ENCODE measurements around the gene AP2B1. TPM values are rescaled to one million over a fixed set of nuclear protein-coding genes. Genes with fewer than 3 reads are reported as not detected.

AP2B1 gene
- total RNA-seq, 1 donor from 2014 or later = 330 TPM

DNA sequence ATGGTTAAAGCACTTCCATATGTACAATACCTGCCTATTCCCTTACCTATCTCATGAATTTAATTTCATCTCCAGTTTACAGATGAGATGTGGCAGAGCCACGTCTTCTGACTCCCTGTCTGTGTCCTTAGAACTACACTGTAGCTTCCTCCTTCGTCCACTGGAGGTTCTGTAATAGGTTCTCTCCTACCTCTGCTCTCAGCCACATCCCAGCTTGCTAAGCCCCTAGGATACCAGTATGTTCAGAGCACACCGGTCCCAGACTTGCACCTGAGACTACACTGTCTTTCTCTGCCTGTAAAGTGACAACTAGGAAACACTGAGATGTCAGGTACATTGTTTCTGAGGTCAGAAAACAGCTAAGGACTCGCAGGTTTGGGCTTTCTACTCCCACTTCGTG, 140.5 kb downstream of the AP2B1 start:
- Mint-ChIP-seq H3K27ac (ENCODE audit: unreplicated experiment) (no peak overlapping the region), H3K9me3 (ENCODE audit: unreplicated experiment) (no peaks in the 10 kb centered on the region), H3K27me3 (ENCODE audit: unreplicated experiment) (peaks cover 5% of the 10 kb centered on the region), H3K4me3 (ENCODE audit: unreplicated experiment) (peak overlapping the region; percentile 15), H3K36me3 (ENCODE audit: low read depth, unreplicated experiment) (peaks cover 24% of the 10 kb centered on the region), H3K4me1 (ENCODE audit: unreplicated experiment) (peaks cover 9% of the 10 kb centered on the region)
- no peak for DNase-seq (ENCODE audit: low spot score)
- TF ChIP-seq CTCF (IDR thresholded peaks at IDR 0.05; ENCODE audit: unreplicated experiment) = no peak

GRCh38 chr17:35728551-35728950, 141.4 kb downstream of the AP2B1 start:
- H3K27ac Mint-ChIP-seq (ENCODE audit: unreplicated experiment) = no peak overlapping the region
- DNase-seq (ENCODE audit: low spot score) = no peak
- no peak for TF ChIP-seq CTCF (IDR thresholded peaks at IDR 0.05; ENCODE audit: unreplicated experiment)
- H3K4me3 Mint-ChIP-seq (ENCODE audit: unreplicated experiment) = no peak overlapping the region
- peaks cover 5% of the 10 kb centered on the region for H3K27me3 Mint-ChIP-seq (ENCODE audit: unreplicated experiment)
- peaks cover 22% of the 10 kb centered on the region for H3K36me3 Mint-ChIP-seq (ENCODE audit: low read depth, unreplicated experiment)
- H3K4me1 Mint-ChIP-seq (ENCODE audit: unreplicated experiment) = peaks cover 9% of the 10 kb centered on the region
- H3K9me3 Mint-ChIP-seq (ENCODE audit: unreplicated experiment) = no peaks in the 10 kb centered on the region

- H3K4me3 Mint-ChIP-seq (ENCODE audit: unreplicated experiment) = no peak overlapping the region
- H3K27ac Mint-ChIP-seq (ENCODE audit: unreplicated experiment) = no peak overlapping the region
- peaks cover 9% of the 10 kb centered on the region for H3K4me1 Mint-ChIP-seq (ENCODE audit: unreplicated experiment)
- peaks cover 14% of the 10 kb centered on the region for H3K36me3 Mint-ChIP-seq (ENCODE audit: low read depth, unreplicated experiment)
- DNase-seq (ENCODE audit: low spot score) = no peak
- H3K27me3 Mint-ChIP-seq (ENCODE audit: unreplicated experiment) = peaks cover 10% of the 10 kb centered on the region
- no peak for TF ChIP-seq CTCF (IDR thresholded peaks at IDR 0.05; ENCODE audit: unreplicated experiment)
- no peaks in the 10 kb centered on the region for H3K9me3 Mint-ChIP-seq (ENCODE audit: unreplicated experiment)
Measured at GRCh38 chr17:35729405-35729833, 142.3 kb downstream of the AP2B1 start.

DNA sequence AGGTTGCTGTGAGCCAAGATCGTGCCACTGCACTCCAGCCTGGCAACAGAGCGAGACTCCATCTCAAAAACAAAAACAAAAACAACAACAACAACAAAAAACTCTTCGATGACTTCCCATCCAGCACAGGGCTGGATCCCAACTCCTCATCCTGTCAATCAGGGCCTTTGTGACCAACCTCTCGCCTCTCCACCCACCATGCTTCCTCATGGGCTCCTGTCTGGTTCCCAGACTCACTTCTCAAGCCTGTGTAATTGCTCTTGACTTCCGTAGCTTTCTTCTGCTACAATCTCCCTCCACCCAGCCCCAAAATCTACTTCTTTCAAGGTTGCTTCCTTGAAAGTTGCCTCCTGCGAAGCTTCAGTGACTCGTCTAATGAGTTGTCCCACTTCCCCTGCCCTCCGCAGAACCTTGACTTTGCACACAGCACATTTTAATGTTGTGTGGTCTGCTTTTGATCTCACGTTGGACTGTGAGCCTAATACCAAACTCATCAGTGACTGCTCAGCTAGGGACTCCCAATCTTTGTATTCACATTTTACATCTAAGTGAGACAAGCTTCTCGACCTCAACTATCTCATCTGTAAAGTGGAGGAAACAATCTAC, 143.4 kb downstream of the AP2B1 start:
- H3K9me3 Mint-ChIP-seq (ENCODE audit: unreplicated experiment) = no peaks in the 10 kb centered on the region
- peak overlapping the region; percentile 82 for H3K4me3 Mint-ChIP-seq (ENCODE audit: unreplicated experiment)
- H3K27me3 Mint-ChIP-seq (ENCODE audit: unreplicated experiment) = peaks cover 11% of the 10 kb centered on the region
- DNase-seq (ENCODE audit: low spot score) = no peak
- TF ChIP-seq CTCF (IDR thresholded peaks at IDR 0.05; ENCODE audit: unreplicated experiment) = no peak
- no peak overlapping the region for H3K27ac Mint-ChIP-seq (ENCODE audit: unreplicated experiment)
- H3K36me3 Mint-ChIP-seq (ENCODE audit: low read depth, unreplicated experiment) = peaks cover 13% of the 10 kb centered on the region
- H3K4me1 Mint-ChIP-seq (ENCODE audit: unreplicated experiment) = peaks cover 9% of the 10 kb centered on the region

DNA sequence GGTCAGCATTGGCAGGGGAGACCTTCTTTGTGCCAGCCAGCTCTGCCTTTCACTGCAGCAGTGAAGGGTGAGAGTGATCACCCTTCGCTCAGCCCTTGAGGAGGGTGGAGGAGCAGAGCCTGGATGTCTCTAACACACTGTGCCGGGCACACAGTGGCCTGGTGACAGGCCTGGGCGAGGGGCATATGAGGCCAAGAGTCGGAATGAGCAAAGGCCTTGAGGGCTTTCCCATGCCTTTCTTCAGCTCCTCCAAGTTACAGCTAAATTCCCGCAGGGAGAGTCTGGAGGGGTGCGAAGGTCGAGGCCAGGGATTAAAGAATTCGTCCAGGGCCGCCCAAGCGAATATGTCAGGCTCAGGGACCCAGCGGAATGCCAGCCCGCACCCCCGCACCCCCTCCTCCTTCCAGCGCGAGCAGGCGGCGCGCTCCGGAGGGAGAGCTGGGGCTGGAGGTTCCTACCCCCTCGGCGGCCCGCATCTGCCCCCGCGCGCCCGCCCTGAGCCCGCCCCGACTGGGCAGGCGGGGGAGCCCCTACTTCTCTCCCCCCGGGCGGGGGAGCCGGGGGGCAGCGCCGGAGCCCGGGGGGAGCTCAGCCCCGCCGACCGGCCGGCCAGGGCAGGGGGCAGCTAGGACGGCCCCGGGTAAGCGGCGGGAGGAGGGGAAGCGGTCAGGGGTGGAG, 144.3 kb downstream of the AP2B1 start, which contains the start of gene RASL10B:
TSS of gene RASL10B (plus strand) at position 401 of the 678 bp plus-strand sequence. CDS start 3,546 bp downstream, outside the sequence.
- Mint-ChIP-seq H3K4me1 (ENCODE audit: unreplicated experiment) (peaks cover 9% of the 10 kb centered on the region), H3K9me3 (ENCODE audit: unreplicated experiment) (no peaks in the 10 kb centered on the region), H3K27ac (ENCODE audit: unreplicated experiment) (no peak within 1 kb of the TSS), H3K27me3 (ENCODE audit: unreplicated experiment) (peaks cover 11% of the 10 kb centered on the region), H3K4me3 (ENCODE audit: unreplicated experiment) (peak within 1 kb of the TSS; percentile 87), H3K36me3 (ENCODE audit: low read depth, unreplicated experiment) (peaks cover 9% of the 10 kb centered on the region)
- no peak for TF ChIP-seq CTCF (IDR thresholded peaks at IDR 0.05; ENCODE audit: unreplicated experiment)
- DNase-seq (ENCODE audit: low spot score) = peak; percentile 59
